GM12864 (cell line): ENCODE results near the gene PPP1R14C.

Source experiments
- DNase-seq: peaks from one replicate; pipeline ENCODE4 v3.0.0-alpha.2; 2011; ENCODE audit warnings: low read depth
- H3K4me3 ChIP-seq: 2 replicates; pipeline ENCODE4 v1.5.1; 2011; ENCODE audit warnings: mild to moderate bottlenecking, low read depth, low read length, control low read depth
- TF ChIP-seq, protein P1 (sequence below): IDR thresholded peaks from 2 replicates; pipeline ENCODE4 v1.5.1; 2011; ENCODE audit warnings: low read depth, mild to moderate bottlenecking, moderate library complexity, low read length, control low read depth, inconsistent platforms; ENCODE audit errors: missing control alignments

Gene PPP1R14C

DNA sequence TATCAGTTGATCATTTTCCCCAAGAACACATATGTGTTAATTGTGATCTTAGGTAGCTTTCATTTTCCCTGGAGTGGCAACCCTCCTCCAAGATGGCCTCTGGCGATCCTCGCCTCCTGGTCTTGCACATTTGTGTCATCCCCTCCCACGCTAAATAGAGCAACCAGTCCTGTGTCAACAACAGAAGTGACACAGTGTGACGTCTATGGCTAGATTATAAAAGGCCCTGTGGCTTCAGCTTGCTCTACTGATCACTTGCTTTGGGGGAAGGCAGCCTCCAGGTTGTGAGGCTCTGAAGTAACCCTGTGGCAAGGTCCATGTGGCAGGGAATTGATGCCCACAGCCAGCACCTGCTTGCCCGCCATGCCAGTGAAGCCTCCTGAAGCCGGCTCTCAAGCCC, 30.6 kb upstream of the PPP1R14C start:
- TF ChIP-seq, protein P1, sequence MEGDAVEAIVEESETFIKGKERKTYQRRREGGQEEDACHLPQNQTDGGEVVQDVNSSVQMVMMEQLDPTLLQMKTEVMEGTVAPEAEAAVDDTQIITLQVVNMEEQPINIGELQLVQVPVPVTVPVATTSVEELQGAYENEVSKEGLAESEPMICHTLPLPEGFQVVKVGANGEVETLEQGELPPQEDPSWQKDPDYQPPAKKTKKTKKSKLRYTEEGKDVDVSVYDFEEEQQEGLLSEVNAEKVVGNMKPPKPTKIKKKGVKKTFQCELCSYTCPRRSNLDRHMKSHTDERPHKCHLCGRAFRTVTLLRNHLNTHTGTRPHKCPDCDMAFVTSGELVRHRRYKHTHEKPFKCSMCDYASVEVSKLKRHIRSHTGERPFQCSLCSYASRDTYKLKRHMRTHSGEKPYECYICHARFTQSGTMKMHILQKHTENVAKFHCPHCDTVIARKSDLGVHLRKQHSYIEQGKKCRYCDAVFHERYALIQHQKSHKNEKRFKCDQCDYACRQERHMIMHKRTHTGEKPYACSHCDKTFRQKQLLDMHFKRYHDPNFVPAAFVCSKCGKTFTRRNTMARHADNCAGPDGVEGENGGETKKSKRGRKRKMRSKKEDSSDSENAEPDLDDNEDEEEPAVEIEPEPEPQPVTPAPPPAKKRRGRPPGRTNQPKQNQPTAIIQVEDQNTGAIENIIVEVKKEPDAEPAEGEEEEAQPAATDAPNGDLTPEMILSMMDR: no peak
- DNase-seq: no peak
- no peak overlapping the region for H3K4me3 ChIP-seq

DNA sequence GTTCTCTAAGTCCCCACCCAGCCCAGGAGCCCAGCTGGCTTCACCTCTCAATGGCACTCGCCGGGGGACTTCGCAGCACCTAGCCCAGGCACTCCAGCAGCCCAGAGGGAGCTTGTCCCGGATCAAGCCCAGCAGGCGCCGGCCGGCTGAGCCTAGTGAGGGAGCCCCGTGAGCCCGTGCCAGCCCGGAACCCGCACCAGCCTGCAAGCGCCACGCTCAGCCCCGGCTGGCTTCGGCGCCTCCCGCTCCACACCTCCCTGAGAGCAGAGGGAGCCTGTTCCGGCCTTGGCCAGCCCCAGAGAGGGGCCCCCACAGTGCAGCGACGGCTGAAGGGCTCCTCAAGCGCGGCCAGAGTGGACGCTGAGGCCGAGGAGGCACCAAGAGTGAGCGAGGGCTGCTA, 27.1 kb upstream of the PPP1R14C start:
- TF ChIP-seq, protein P1: no peak
- no peak overlapping the region for H3K4me3 ChIP-seq
- no peak for DNase-seq

DNA sequence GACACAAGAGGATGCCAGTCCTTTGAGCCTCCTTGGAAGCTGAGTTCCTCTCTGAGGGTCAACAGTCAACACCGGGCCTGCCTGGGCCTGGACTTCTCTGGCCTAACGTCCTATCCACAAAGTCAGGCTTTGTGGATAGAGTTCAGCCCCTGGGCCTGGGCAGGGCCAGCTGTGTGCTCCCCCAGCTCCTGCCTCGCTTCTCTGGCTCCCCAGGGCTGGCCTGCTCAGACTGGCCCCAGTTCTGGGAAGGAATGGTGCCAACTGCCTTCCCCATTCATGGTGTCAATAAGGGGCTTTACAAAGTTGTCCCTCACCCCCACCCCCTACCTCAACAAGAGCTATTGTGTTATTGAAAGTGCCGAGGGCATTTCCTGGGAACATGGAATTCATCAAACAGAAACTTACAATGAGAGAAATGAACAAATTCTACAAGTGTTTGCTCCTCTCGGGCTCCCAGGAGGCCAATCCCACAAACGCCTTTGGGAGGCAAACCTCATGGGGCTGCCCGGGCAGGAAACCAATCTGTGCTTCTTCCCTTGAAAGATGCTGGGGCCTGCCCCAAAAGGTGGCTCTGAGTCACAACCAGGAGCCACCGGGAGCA, 26.5 kb upstream of the PPP1R14C start:
- H3K4me3 ChIP-seq: no peak overlapping the region
- DNase-seq: no peak
- TF ChIP-seq, protein P1: no peak

DNA sequence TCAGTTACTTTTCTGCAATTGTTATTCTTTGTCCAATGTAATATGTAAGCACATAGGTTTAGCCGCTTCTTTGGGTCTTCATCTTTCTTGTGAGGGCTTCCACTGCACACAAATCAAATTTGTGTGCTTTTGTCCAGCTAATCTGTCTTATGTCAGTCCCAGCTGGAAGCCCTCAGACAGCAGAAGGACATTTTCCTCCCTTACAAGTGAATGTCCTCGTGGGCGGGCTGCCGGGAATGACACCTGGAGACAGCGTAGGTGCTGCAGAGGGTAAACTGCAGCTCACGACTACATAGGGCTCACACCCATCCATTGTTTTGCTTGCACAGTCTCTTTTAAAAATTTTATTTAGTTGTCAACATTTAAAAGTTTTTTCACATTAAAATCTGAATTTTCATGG, 24.6 kb upstream of the PPP1R14C start:
- no peak overlapping the region for H3K4me3 ChIP-seq
- DNase-seq: no peak
- TF ChIP-seq, protein P1: no peak

DNA sequence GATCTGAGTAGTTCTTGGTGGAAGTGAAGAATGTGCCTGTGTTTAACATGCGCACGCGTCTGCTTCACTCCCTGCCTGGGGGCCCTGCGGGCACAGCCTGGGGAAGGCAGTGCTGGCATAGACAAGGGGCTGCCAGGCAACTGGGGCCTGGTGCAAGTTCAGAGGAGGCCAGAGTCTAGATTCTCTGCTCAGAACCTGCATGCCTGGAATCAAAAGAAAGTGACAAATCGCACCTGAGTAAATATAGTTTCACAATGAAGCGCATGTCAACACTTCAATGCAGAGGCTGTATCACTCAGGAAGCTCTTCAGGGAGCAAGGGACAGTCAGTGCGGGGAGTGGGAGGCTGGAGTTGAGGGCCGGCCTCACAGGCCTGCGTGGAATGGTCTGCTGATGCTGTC, 24.2 kb upstream of the PPP1R14C start:
- no peak for DNase-seq
- TF ChIP-seq, protein P1: no peak
- no peak overlapping the region for H3K4me3 ChIP-seq

DNA sequence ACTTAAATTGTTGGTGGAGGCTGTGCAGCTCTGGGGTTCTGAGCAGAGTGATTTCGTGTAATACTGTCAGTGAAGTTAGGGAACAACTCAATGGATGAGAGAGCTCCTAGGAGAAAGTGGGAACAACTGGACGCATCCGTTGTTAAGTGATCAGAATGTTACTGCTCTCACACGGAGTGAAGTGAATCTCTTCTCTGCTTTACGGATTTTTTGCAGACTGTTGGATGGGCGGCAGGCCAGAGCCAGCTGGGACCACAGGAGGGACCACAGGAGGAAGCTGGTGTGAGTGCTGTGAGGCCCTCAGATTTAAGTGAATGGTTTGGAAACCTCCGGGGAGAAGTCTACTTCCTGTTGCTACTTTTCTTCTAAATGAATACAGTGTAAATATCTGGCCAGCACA, 23.7 kb upstream of the PPP1R14C start:
- TF ChIP-seq, protein P1: no peak
- no peak for DNase-seq
- no peak overlapping the region for H3K4me3 ChIP-seq

DNA sequence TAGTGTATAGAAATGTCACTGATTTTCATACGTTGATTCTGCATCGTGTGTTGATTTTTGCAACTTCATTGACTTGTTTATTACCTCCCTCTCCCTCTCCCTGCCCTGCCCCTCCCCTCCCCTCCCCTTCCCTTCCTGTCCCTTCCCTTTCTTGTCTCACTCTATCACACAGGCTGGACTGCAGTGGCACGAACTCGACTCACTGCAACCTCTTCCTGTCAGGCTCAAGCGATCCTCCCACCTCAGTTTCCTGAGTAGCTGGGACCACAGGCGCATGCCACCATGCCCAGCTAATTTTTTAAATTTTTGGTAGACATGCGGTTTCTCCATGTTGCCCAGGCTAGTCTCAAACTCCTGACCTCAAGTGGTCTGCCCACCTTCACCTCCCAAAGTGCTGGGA, 19.2 kb upstream of the PPP1R14C start:
- no peak overlapping the region for H3K4me3 ChIP-seq
- TF ChIP-seq, protein P1: no peak
- DNase-seq: no peak
